Measurements from ENCODE around the gene LETM1. TPM values are rescaled to one million over a fixed set of nuclear protein-coding genes. Genes with fewer than 3 reads are reported as not detected.

LETM1 gene
- total RNA-seq, 2 experiments from 2014 or later, result 58.3 to 66.8 TPM

- POLR2A ChIA-PET, result interaction anchor here (0.7 to 1.4 kb wide), 4 partner anchors 10 to 1202 kb away, joined by 3 to 6 read pairs (median 4); no protein-coding TSS in a partner anchor
These were observed 17.3 kb upstream of the LETM1 start for GRCh38 chr4:1873291-1873690.

GRCh38 chr4:1872870-1873269, 16.9 kb upstream of the LETM1 start:
- peak overlapping the region; percentile 94 for H3K4me3 ChIP-seq (ENCODE audit: low read depth, low read length, poor library complexity, severe bottlenecking)
- H3K79me2 ChIP-seq (ENCODE audit: insufficient read depth, low read depth, low read length), result peaks cover 60% of the 10 kb centered on the region
- intact Hi-C loops (cut with micrococcal nuclease; ENCODE audit: unreplicated experiment), result no loop called here
- peaks cover 33% of the 10 kb centered on the region for H3K4me1 ChIP-seq (ENCODE audit: insufficient read depth, low read length, poor library complexity, severe bottlenecking)
- no peaks in the 10 kb centered on the region for H3K9me3 ChIP-seq (ENCODE audit: low read length)
- no peak overlapping the region for H2AFZ ChIP-seq (ENCODE audit: low read length)
- H3K27ac ChIP-seq (ENCODE audit: low read depth, low read length, poor library complexity, severe bottlenecking), result peak overlapping the region; percentile 85
- TF ChIP-seq, protein P1, sequence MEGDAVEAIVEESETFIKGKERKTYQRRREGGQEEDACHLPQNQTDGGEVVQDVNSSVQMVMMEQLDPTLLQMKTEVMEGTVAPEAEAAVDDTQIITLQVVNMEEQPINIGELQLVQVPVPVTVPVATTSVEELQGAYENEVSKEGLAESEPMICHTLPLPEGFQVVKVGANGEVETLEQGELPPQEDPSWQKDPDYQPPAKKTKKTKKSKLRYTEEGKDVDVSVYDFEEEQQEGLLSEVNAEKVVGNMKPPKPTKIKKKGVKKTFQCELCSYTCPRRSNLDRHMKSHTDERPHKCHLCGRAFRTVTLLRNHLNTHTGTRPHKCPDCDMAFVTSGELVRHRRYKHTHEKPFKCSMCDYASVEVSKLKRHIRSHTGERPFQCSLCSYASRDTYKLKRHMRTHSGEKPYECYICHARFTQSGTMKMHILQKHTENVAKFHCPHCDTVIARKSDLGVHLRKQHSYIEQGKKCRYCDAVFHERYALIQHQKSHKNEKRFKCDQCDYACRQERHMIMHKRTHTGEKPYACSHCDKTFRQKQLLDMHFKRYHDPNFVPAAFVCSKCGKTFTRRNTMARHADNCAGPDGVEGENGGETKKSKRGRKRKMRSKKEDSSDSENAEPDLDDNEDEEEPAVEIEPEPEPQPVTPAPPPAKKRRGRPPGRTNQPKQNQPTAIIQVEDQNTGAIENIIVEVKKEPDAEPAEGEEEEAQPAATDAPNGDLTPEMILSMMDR (conservative IDR thresholded peaks at IDR 0.05; ENCODE audit: low read length), result no peak
- no peak for TF ChIP-seq EZH2phosphoT487 (IDR thresholded peaks at IDR 0.05; ENCODE audit: borderline replicate concordance, low read depth, low read length)
- DNase-seq (ENCODE audit: low spot score), result peak; percentile 48
- ChIA-PET CTCF (ENCODE audit: unreplicated experiment) (interaction anchor here (0.7 kb wide), 1 partner anchor 18 kb away, joined by 4 read pairs; no protein-coding TSS in a partner anchor), POLR2A (interaction anchor here (0.6 to 1.4 kb wide), 4 partner anchors 10 to 540 kb away, joined by 3 to 6 read pairs (median 5); no protein-coding TSS in a partner anchor)
- no peaks in the 10 kb centered on the region for H3K9me2 ChIP-seq (ENCODE audit: insufficient read depth, low read length)
- H3K36me3 ChIP-seq (ENCODE audit: insufficient read depth, low read length), result peaks cover 35% of the 10 kb centered on the region
- peak overlapping the region; percentile 89 for H3K4me2 ChIP-seq (ENCODE audit: low read length)
- BruUV-seq (replicated peaks), result TSS peak; percentile 67
- H4K20me1 ChIP-seq (ENCODE audit: insufficient read depth, low read length), result peaks cover 24% of the 10 kb centered on the region

More at GRCh38 chr4:1873291-1873690, 17.3 kb upstream of the LETM1 start:
- intact Hi-C loops (cut with micrococcal nuclease; ENCODE audit: unreplicated experiment), result no loop called here
- CTCF ChIA-PET (ENCODE audit: unreplicated experiment), result no interaction called here
- peaks cover 37% of the 10 kb centered on the region for H3K36me3 ChIP-seq (ENCODE audit: insufficient read depth, low read length)
- no peaks in the 10 kb centered on the region for H3K9me3 ChIP-seq (ENCODE audit: low read length)
- BruUV-seq (replicated peaks), result no TSS peak
- no peaks in the 10 kb centered on the region for H3K9me2 ChIP-seq (ENCODE audit: insufficient read depth, low read length)
- H3K27ac ChIP-seq (ENCODE audit: low read depth, low read length, poor library complexity, severe bottlenecking), result peak overlapping the region; percentile 85
- H3K4me1 ChIP-seq (ENCODE audit: insufficient read depth, low read length, poor library complexity, severe bottlenecking), result peaks cover 33% of the 10 kb centered on the region
- peak overlapping the region; percentile 94 for H3K4me3 ChIP-seq (ENCODE audit: low read depth, low read length, poor library complexity, severe bottlenecking)
- peaks cover 25% of the 10 kb centered on the region for H4K20me1 ChIP-seq (ENCODE audit: insufficient read depth, low read length)
- peak overlapping the region; percentile 89 for H3K4me2 ChIP-seq (ENCODE audit: low read length)
- no peak for DNase-seq (ENCODE audit: low spot score)
- no peak overlapping the region for H2AFZ ChIP-seq (ENCODE audit: low read length)
- H3K79me2 ChIP-seq (ENCODE audit: insufficient read depth, low read depth, low read length), result peaks cover 64% of the 10 kb centered on the region
- TF ChIP-seq EZH2phosphoT487 (IDR thresholded peaks at IDR 0.05; ENCODE audit: borderline replicate concordance, low read depth, low read length), result no peak
- TF ChIP-seq, protein P1 (conservative IDR thresholded peaks at IDR 0.05; ENCODE audit: low read length), result no peak

DNA sequence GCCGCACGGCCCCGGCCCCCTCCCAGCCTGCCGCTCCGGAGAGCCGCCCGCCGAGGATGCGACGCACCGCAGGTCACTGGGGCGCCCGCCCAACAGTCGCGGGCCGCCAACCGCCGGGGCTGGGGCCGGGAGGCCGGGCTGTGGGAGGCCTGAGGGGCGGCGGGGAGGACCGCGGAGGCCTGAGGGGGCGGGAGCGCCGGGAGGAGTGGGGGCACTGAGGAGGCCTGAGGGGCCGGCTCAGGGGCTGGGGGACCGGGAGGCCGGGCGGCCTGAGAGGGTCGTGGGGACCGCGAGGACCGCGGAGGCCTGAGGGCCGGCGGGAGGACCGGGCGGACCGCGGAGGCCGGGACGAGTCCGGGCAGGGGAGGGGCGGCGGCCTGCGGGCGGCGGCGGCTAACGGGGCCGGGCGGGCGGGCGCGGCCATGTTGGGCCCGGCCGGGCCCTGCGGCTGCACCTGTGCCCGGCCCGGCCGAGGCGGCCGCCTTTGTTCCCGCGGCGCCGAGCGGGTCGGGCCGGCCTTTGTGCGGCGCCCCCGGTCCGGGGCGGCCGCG, 15.6 kb upstream of the LETM1 start:
- Histone ChIP-seq H3K4me2 (ENCODE audit: low read length) (peak overlapping the region; percentile 89), H2AFZ (ENCODE audit: low read length) (no peak overlapping the region), H3K9me2 (ENCODE audit: insufficient read depth, low read length) (no peaks in the 10 kb centered on the region), H3K27ac (ENCODE audit: low read depth, low read length, poor library complexity, severe bottlenecking) (peak overlapping the region; percentile 85), H3K9me3 (ENCODE audit: low read length) (no peaks in the 10 kb centered on the region), H3K4me3 (ENCODE audit: low read depth, low read length, poor library complexity, severe bottlenecking) (peak overlapping the region; percentile 94), H3K36me3 (ENCODE audit: insufficient read depth, low read length) (peaks cover 22% of the 10 kb centered on the region), H3K4me1 (ENCODE audit: insufficient read depth, low read length, poor library complexity, severe bottlenecking) (peaks cover 33% of the 10 kb centered on the region), H4K20me1 (ENCODE audit: insufficient read depth, low read length) (peaks cover 24% of the 10 kb centered on the region), H3K79me2 (ENCODE audit: insufficient read depth, low read depth, low read length) (peaks cover 47% of the 10 kb centered on the region)
- ChIA-PET CTCF (ENCODE audit: unreplicated experiment) (no interaction called here), POLR2A (no interaction called here)
- peak; percentile 50 for DNase-seq (ENCODE audit: low spot score)
- no TSS peak for BruUV-seq (replicated peaks)
- intact Hi-C loops (cut with micrococcal nuclease; ENCODE audit: unreplicated experiment), result loop anchor here (2.0 kb wide), 2 partner anchors 159 to 623 kb away; partner anchors contain the start of genes CTBP1 and SLBP
- TF ChIP-seq EZH2phosphoT487 (IDR thresholded peaks at IDR 0.05; ENCODE audit: borderline replicate concordance, low read depth, low read length), result no peak
- TF ChIP-seq, protein P1 (conservative IDR thresholded peaks at IDR 0.05; ENCODE audit: low read length), result no peak

Data from OCI-LY7 (cell line).